ENCODE results near the gene AMOTL1.
"Not testable (repeated sequence)": the region's sequence is repeated elsewhere in the genome, so short reads cannot be mapped to it uniquely, and the experiment has no call there.

AMOTL1 gene

GRCh38 chr11:94909371-94909820, 141.2 kb downstream of the AMOTL1 start:
- TF ChIP-seq LEF1 (IDR thresholded peaks at IDR 0.05; ENCODE audit: borderline replicate concordance) (no peak), L3MBTL2 (conservative IDR thresholded peaks at IDR 0.05) (no peak), ARNT (IDR thresholded peaks at IDR 0.05) (no peak), PKNOX1 (IDR thresholded peaks at IDR 0.05) (no peak), TARDBP (IDR thresholded peaks at IDR 0.05) (no peak), ZNF384 (IDR thresholded peaks at IDR 0.05) (no peak), NFRKB (IDR thresholded peaks at IDR 0.05) (no peak), SUZ12 (IDR thresholded peaks at IDR 0.05) (no peak), FOXM1 (IDR thresholded peaks at IDR 0.05; ENCODE audit: borderline replicate concordance) (no peak), BHLHE40 (IDR thresholded peaks at IDR 0.05; ENCODE audit: borderline replicate concordance) (no peak), HDGF (IDR thresholded peaks at IDR 0.05; ENCODE audit: borderline replicate concordance) (no peak), FOXK2 (IDR thresholded peaks at IDR 0.05) (no peak), FOXA1 (IDR thresholded peaks at IDR 0.05) (no peak), SP1 (IDR thresholded peaks at IDR 0.05) (no peak), CTBP1 (IDR thresholded peaks at IDR 0.05; ENCODE audit: borderline replicate concordance) (no peak), ELF4 (IDR thresholded peaks at IDR 0.05) (no peak)
- CTCF ChIA-PET, result no interaction called here
- DNase-seq (ENCODE audit: extremely low spot score), result no peak
- POLR2A ChIA-PET, result no interaction called here

GRCh38 chr11:94910270-94910669, 142.1 kb downstream of the AMOTL1 start:
- no peak for TF ChIP-seq FOXK2 (IDR thresholded peaks at IDR 0.05)
- no peak for TF ChIP-seq L3MBTL2 (conservative IDR thresholded peaks at IDR 0.05)
- TF ChIP-seq SUZ12 (IDR thresholded peaks at IDR 0.05), result no peak
- no peak for TF ChIP-seq ARNT (IDR thresholded peaks at IDR 0.05)
- TF ChIP-seq NFRKB (IDR thresholded peaks at IDR 0.05), result no peak
- TF ChIP-seq CTBP1 (IDR thresholded peaks at IDR 0.05; ENCODE audit: borderline replicate concordance), result no peak
- TF ChIP-seq TARDBP (IDR thresholded peaks at IDR 0.05), result no peak
- TF ChIP-seq BHLHE40 (IDR thresholded peaks at IDR 0.05; ENCODE audit: borderline replicate concordance), result no peak
- TF ChIP-seq HDGF (IDR thresholded peaks at IDR 0.05; ENCODE audit: borderline replicate concordance), result no peak
- TF ChIP-seq FOXM1 (IDR thresholded peaks at IDR 0.05; ENCODE audit: borderline replicate concordance), result no peak
- no peak for TF ChIP-seq PKNOX1 (IDR thresholded peaks at IDR 0.05)
- no peak for TF ChIP-seq ELF4 (IDR thresholded peaks at IDR 0.05)
- no peak for TF ChIP-seq LEF1 (IDR thresholded peaks at IDR 0.05; ENCODE audit: borderline replicate concordance)
- no peak for TF ChIP-seq FOXA1 (IDR thresholded peaks at IDR 0.05)
- POLR2A ChIA-PET, result no interaction called here
- DNase-seq (ENCODE audit: extremely low spot score), result no peak
- CTCF ChIA-PET, result no interaction called here

- CTCF ChIA-PET, result no interaction called here
- POLR2A ChIA-PET, result no interaction called here
- no peak for TF ChIP-seq HDGF (IDR thresholded peaks at IDR 0.05; ENCODE audit: borderline replicate concordance)
- no peak for TF ChIP-seq NFRKB (IDR thresholded peaks at IDR 0.05)
- TF ChIP-seq CTBP1 (IDR thresholded peaks at IDR 0.05; ENCODE audit: borderline replicate concordance), result no peak
- no peak for TF ChIP-seq ARNT (IDR thresholded peaks at IDR 0.05)
- TF ChIP-seq PKNOX1 (IDR thresholded peaks at IDR 0.05), result no peak
- no peak for TF ChIP-seq LEF1 (IDR thresholded peaks at IDR 0.05; ENCODE audit: borderline replicate concordance)
- no peak for TF ChIP-seq FOXA1 (IDR thresholded peaks at IDR 0.05)
- no peak for TF ChIP-seq TARDBP (IDR thresholded peaks at IDR 0.05)
- DNase-seq (ENCODE audit: extremely low spot score), result no peak
These were observed 142.6 kb downstream of the AMOTL1 start for GRCh38 chr11:94910779-94911178.

GRCh38 chr11:94912806-94913205, 144.7 kb downstream of the AMOTL1 start:
- no peak for TF ChIP-seq HDGF (IDR thresholded peaks at IDR 0.05; ENCODE audit: borderline replicate concordance)
- TF ChIP-seq CTBP1 (IDR thresholded peaks at IDR 0.05; ENCODE audit: borderline replicate concordance), result no peak
- no peak for TF ChIP-seq ZNF384 (IDR thresholded peaks at IDR 0.05)
- no peak for TF ChIP-seq FOXA1 (IDR thresholded peaks at IDR 0.05)
- no peak for TF ChIP-seq SP1 (IDR thresholded peaks at IDR 0.05)
- TF ChIP-seq FOXK2 (IDR thresholded peaks at IDR 0.05), result no peak
- POLR2A ChIA-PET, result no interaction called here
- CTCF ChIA-PET, result no interaction called here
- DNase-seq (ENCODE audit: extremely low spot score), result no peak

GRCh38 chr11:94913718-94914394, 145.7 kb downstream of the AMOTL1 start:
- DNase-seq (ENCODE audit: extremely low spot score); POLR2A ChIA-PET; CTCF ChIA-PET: not testable (repeated sequence)

GRCh38 chr11:94920311-94920710, 152.2 kb downstream of the AMOTL1 start:
- no peak for DNase-seq (ENCODE audit: extremely low spot score)
- CTCF ChIA-PET, result no interaction called here
- POLR2A ChIA-PET, result no interaction called here
- TF ChIP-seq ARNT (IDR thresholded peaks at IDR 0.05), result no peak
- TF ChIP-seq NFRKB (IDR thresholded peaks at IDR 0.05), result no peak
- no peak for TF ChIP-seq ELF4 (IDR thresholded peaks at IDR 0.05)
- TF ChIP-seq FOXA1 (IDR thresholded peaks at IDR 0.05), result no peak
- no peak for TF ChIP-seq PKNOX1 (IDR thresholded peaks at IDR 0.05)
- no peak for TF ChIP-seq LEF1 (IDR thresholded peaks at IDR 0.05; ENCODE audit: borderline replicate concordance)
